K562 (cell line): ENCODE data around the gene SLC2A4. TPM values are rescaled to one million over a fixed set of nuclear protein-coding genes. Genes with fewer than 3 reads are reported as not detected.

Source experiments
- CBFB ChIP-seq: sonication (generic); formaldehyde crosslinking; IDR thresholded peaks from 2 replicates; pipeline ENCODE4 v1.4.0; 2020; ENCODE audit warnings: mild to moderate bottlenecking, missing genetic modification reagents
- DMBX1 ChIP-seq: fragments of 250-450 bp; sonication (Bioruptor Pico); IDR thresholded peaks from 2 replicates; pipeline ENCODE4 v1.8.0; 2022; ENCODE audit warnings: inconsistent platforms, mild to moderate bottlenecking, moderate library complexity, borderline replicate concordance
- EWSR1 ChIP-seq: fragments of 450-650 bp; IDR thresholded peaks from 2 replicates; pipeline ENCODE4 v1.6.1; 2018; ENCODE audit warnings: borderline replicate concordance, mild to moderate bottlenecking, low read depth, moderate library complexity; ENCODE audit not compliant: partially characterized antibody
- KLF6 ChIP-seq: fragments of 250-450 bp; sonication (Bioruptor Pico); IDR thresholded peaks from 2 replicates; pipeline ENCODE4 v1.4.0; 2020; ENCODE audit warnings: mild to moderate bottlenecking, moderate library complexity, borderline replicate concordance
- MCM7 ChIP-seq, 2 experiments: fragments of 450-650 bp; IDR thresholded peaks; 2 replicates each; pipeline ENCODE4 v1.6.1; 2016 to 2018
- MYNN ChIP-seq, 2 experiments: sonication (generic); formaldehyde crosslinking in 1 of 2; IDR thresholded peaks; 2 replicates each; pipeline versions ENCODE4 v1.5.0 to v1.6.1; 2016 to 2020; ENCODE audit warnings: antibody characterized with exemption in 1 of 2, missing genetic modification reagents in 1 of 2
- NCOA6 ChIP-seq: fragments of 450-650 bp; IDR thresholded peaks from 2 replicates; pipeline ENCODE4 v1.6.1; 2017; ENCODE audit warnings: mild to moderate bottlenecking
- SRSF9 ChIP-seq: fragments of 200-400 bp; formaldehyde crosslinking; IDR thresholded peaks from 2 replicates; pipeline ENCODE4 v1.6.1; 2017; ENCODE audit warnings: low read depth, low read length, borderline replicate concordance
- ZBED1 ChIP-seq: IDR thresholded peaks from 2 replicates; pipeline ENCODE4 v1.6.1; 2014
- ZBTB1 ChIP-seq: sonication (generic); formaldehyde crosslinking; IDR thresholded peaks from 2 replicates; pipeline ENCODE4 v1.8.1; 2023; ENCODE audit warnings: missing genetic modification reagents, low read depth, mild to moderate bottlenecking, borderline replicate concordance
- polyA plus RNA-seq, 8 experiments: library from polyadenylated mRNA; depleted of rRNA in 4 of 8; stranded (reverse) in 5 of 8; unstranded in 3 of 8; fragments of >200 nt; fragmentation: Nextera tagmentation in 2 of 8; fragmentation: Illumina TruSeq in 1 of 8; extraction: Ambion mirVana in 2 of 8; extraction: Trizol in 1 of 8; gene quantifications; 2 replicates each; pipeline versions ENCODE4 v1.2.1 to v1.2.3, GENCODE V29; 2011 to 2014; ENCODE audit warnings: inconsistent platforms in 1 of 8, missing spikeins in 1 of 8
- total RNA-seq, 7 experiments: library from RNA; depleted of rRNA in 6 of 7; stranded (reverse); fragments of >200 nt in 6 of 7; fragmentation: Illumina TruSeq in 2 of 7; extraction: Trizol in 2 of 7; gene quantifications; 2 replicates each; pipeline versions ENCODE4 v1.2.1 to v1.2.3, GENCODE V29; 2011 to 2021; ENCODE audit warnings: low replicate concordance in 1 of 7
- TF ChIP-seq, protein P1 (sequence below): sonication (generic); formaldehyde crosslinking; IDR thresholded peaks from 2 replicates; pipeline ENCODE4 v1.8.0; 2023; ENCODE audit warnings: mild to moderate bottlenecking, missing genetic modification reagents
- TF ChIP-seq, protein P2 (sequence below), 2 experiments: IDR thresholded peaks; 2 replicates each; pipeline ENCODE4 v1.6.1; 2011; ENCODE audit warnings: borderline replicate concordance in 1 of 2, control low read depth in 1 of 2, low read depth in 1 of 2, low read length in 1 of 2, mild to moderate bottlenecking in 1 of 2, mixed read lengths in 1 of 2, moderate library complexity in 1 of 2; ENCODE audit not compliant: insufficient read depth in 1 of 2, insufficient read length in 1 of 2, poor library complexity in 1 of 2, severe bottlenecking in 1 of 2; ENCODE audit errors: extremely low read depth in 1 of 2

SLC2A4 gene
- total and polyA plus RNA-seq, 9 of the 15 experiments (the other 6 are each of a cell fraction or from before 2014, with no cell fraction given): 0.74 to 3.5 (median 1.6) TPM

DNA sequence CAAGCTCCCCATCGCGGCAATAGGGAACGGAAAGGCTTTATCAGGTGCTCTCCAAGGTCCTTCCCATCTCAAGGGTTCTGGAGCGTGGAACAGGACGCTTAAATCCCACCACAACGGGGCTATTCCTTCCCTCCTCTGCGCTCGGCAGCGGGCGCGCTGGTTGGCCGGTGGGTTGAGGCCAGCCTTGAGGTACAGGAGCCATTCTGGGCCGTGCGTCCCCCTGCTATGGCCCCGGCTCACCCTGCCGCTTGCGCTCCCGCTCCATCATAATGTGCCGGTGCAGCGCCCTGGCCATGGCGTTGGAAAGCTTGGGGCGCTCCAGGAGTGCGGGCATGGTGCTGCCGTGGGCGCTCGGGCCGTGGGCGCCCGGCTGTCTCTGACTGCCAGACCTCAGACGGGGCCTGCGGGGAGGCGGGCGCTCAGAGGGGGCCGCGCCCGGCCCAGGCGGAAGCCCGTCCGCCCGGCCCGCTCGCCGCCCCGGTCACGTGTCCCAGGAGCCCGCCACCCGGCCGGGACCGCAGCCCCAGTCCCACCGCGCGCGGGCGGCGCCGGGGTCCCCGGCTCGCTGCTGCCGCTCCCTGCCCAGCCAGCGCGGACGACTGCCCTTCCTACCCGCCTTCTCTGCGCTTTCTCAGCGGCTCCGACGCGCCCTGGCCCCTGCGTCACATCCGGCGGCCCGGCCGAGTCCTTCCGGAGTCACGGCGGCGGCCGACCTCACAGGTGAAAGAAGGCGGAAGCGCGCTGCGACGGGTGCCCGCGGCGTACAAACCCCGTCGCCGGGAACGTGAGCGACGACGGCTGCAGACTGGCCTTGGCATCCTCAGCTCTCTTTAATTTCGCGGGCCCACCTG, 33.4 kb downstream of the SLC2A4 start, which contains the start of gene GPS2 (continued):
- TF ChIP-seq ZBTB1 (CRISPR knock-in tag) (0 out of 2 replicates have a peak, but pooled peaks have one; percentile 29), SRSF9 (no peak), MYNN (IDR thresholded peaks at IDR 0.05) (peak; percentile 40; the same call in 1 of the 2 replicates), MYNN (CRISPR knock-in tag; IDR thresholded peaks at IDR 0.05) (no peak), CBFB (CRISPR knock-in tag) (no peak), EWSR1 (no peak), DMBX1 (no peak), KLF6 (CRISPR knock-in tag) (no peak), ZBED1 (0 out of 2 replicates have a peak, but pooled peaks have one; percentile 32), MCM7 (IDR thresholded peaks at IDR 0.05) (no peak), NCOA6 (peak; percentile 32; the same call in 1 of the 2 replicates)
- TF ChIP-seq, protein P1, sequence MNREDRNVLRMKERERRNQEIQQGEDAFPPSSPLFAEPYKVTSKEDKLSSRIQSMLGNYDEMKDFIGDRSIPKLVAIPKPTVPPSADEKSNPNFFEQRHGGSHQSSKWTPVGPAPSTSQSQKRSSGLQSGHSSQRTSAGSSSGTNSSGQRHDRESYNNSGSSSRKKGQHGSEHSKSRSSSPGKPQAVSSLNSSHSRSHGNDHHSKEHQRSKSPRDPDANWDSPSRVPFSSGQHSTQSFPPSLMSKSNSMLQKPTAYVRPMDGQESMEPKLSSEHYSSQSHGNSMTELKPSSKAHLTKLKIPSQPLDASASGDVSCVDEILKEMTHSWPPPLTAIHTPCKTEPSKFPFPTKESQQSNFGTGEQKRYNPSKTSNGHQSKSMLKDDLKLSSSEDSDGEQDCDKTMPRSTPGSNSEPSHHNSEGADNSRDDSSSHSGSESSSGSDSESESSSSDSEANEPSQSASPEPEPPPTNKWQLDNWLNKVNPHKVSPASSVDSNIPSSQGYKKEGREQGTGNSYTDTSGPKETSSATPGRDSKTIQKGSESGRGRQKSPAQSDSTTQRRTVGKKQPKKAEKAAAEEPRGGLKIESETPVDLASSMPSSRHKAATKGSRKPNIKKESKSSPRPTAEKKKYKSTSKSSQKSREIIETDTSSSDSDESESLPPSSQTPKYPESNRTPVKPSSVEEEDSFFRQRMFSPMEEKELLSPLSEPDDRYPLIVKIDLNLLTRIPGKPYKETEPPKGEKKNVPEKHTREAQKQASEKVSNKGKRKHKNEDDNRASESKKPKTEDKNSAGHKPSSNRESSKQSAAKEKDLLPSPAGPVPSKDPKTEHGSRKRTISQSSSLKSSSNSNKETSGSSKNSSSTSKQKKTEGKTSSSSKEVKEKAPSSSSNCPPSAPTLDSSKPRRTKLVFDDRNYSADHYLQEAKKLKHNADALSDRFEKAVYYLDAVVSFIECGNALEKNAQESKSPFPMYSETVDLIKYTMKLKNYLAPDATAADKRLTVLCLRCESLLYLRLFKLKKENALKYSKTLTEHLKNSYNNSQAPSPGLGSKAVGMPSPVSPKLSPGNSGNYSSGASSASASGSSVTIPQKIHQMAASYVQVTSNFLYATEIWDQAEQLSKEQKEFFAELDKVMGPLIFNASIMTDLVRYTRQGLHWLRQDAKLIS (CRISPR knock-in tag): peak; percentile 38; the same call in 1 of the 2 replicates
- TF ChIP-seq, protein P2, sequence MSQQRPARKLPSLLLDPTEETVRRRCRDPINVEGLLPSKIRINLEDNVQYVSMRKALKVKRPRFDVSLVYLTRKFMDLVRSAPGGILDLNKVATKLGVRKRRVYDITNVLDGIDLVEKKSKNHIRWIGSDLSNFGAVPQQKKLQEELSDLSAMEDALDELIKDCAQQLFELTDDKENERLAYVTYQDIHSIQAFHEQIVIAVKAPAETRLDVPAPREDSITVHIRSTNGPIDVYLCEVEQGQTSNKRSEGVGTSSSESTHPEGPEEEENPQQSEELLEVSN (IDR thresholded peaks at IDR 0.05; ENCODE audit: borderline replicate concordance in 1 of 2, extremely low read depth in 1 of 2, insufficient read depth in 1 of 2, insufficient read length in 1 of 2, low read depth in 1 of 2, low read length in 1 of 2, poor library complexity in 1 of 2, severe bottlenecking in 1 of 2): peak in 1 of 2 experiments; percentile 47
